Peyer's patch (tissue), 4 donors: ENCODE results near the gene VWF. TPM values are rescaled to one million over a fixed set of nuclear protein-coding genes. Genes with fewer than 3 reads are reported as not detected.
"Not testable (repeated sequence)": the region's sequence is repeated elsewhere in the genome, so short reads cannot be mapped to it uniquely, and the experiment has no call there.

Experiments
- DNase-seq, 3 donors: peaks; one replicate each; pipeline ENCODE4 v3.0.0-alpha.2; 2017 to 2019
- H3K27ac ChIP-seq, 4 donors: fragments of 200-600 bp; sonication (generic); one replicate each; pipeline ENCODE4 v1.5.1; 2016 to 2019
- H3K27me3 ChIP-seq, 2 donors: fragments of 200-600 bp; sonication (generic); one replicate each; pipeline ENCODE4 v1.5.1; 2019
- H3K36me3 ChIP-seq, 3 donors: fragments of 200-600 bp; sonication (generic); one replicate each; pipeline ENCODE4 v1.5.1; 2016 to 2019
- H3K4me1 ChIP-seq, 4 donors: fragments of 200-600 bp; sonication (generic); one replicate each; pipeline ENCODE4 v1.5.1; 2016 to 2019
- H3K4me3 ChIP-seq, 4 donors: fragments of 200-600 bp; sonication (generic); 1 replicate in 3 of 4; 2 replicates in 1 of 4; pipeline ENCODE4 v1.5.1; 2016 to 2019; ENCODE audit warnings: mild to moderate bottlenecking in 1 of 4
- H3K9me3 ChIP-seq, 4 donors: fragments of 200-600 bp; sonication (generic); one replicate each; pipeline ENCODE4 v1.5.1; 2016 to 2019; ENCODE audit warnings: mild to moderate bottlenecking in 1 of 4
- CTCF ChIP-seq, 6 experiments: fragments of 450-650 bp in 4 of 6; fragments of 200-600 bp in 2 of 6; sonication (generic) in 1 of 6; IDR thresholded peaks; one replicate each; pipeline ENCODE4 v1.5.1; 2017 to 2019; ENCODE audit warnings: antibody characterized with exemption in 6 of 6, mild to moderate bottlenecking in 3 of 6, moderate library complexity in 1 of 6
- POLR2A ChIP-seq, 2 donors: fragments of 450-650 bp; IDR thresholded peaks; one replicate each; pipeline ENCODE4 v1.5.1; 2017; ENCODE audit warnings: antibody characterized with exemption in 2 of 2, mild to moderate bottlenecking in 2 of 2, moderate library complexity in 2 of 2
- total RNA-seq, 4 donors: library from RNA; depleted of rRNA; stranded (reverse); fragments of >200 nt; gene quantifications; one replicate each; pipeline ENCODE4 v1.1.0, GENCODE V29; 2016

Gene VWF
- total RNA-seq, 4 donors from 2014 or later, result 21.5 to 98.2 (median 62.7) TPM

- no peak for TF ChIP-seq POLR2A (IDR thresholded peaks at IDR 0.05)
- TF ChIP-seq CTCF (IDR thresholded peaks at IDR 0.05), result no peak
- H3K27me3 ChIP-seq, result no peaks in the 10 kb centered on the region
- no peaks in the 10 kb centered on the region for H3K36me3 ChIP-seq
- H3K4me3 ChIP-seq, result no peak overlapping the region
- DNase-seq, result no peak
- no peak overlapping the region for H3K27ac ChIP-seq
- no peaks in the 10 kb centered on the region for H3K9me3 ChIP-seq
- H3K4me1 ChIP-seq, result no peaks in the 10 kb centered on the region
These were observed 18.3 kb downstream of the VWF start for GRCh38 chr12:6106218-6106617.

- no peaks in the 10 kb centered on the region for H3K4me1 ChIP-seq
- TF ChIP-seq CTCF (IDR thresholded peaks at IDR 0.05) (no peak), POLR2A (IDR thresholded peaks at IDR 0.05) (no peak)
- no peaks in the 10 kb centered on the region for H3K36me3 ChIP-seq
- H3K27me3 ChIP-seq, result no peaks in the 10 kb centered on the region
- H3K9me3 ChIP-seq, result no peaks in the 10 kb centered on the region
- H3K27ac ChIP-seq, result no peak overlapping the region
- no peak overlapping the region for H3K4me3 ChIP-seq
- DNase-seq, result no peak
These were observed 19.6 kb downstream of the VWF start for GRCh38 chr12:6104842-6105241.

GRCh38 chr12:6104027-6104426 is 20.4 kb downstream of the VWF start:
- H3K9me3 ChIP-seq, result no peaks in the 10 kb centered on the region
- no peaks in the 10 kb centered on the region for H3K27me3 ChIP-seq
- no peaks in the 10 kb centered on the region for H3K36me3 ChIP-seq
- no peak overlapping the region for H3K27ac ChIP-seq
- H3K4me1 ChIP-seq, result no peaks in the 10 kb centered on the region
- no peak for TF ChIP-seq POLR2A (IDR thresholded peaks at IDR 0.05)
- no peak for TF ChIP-seq CTCF (IDR thresholded peaks at IDR 0.05)
- DNase-seq, result no peak
- H3K4me3 ChIP-seq, result no peak overlapping the region

- DNase-seq, result peak in 1 of 3 donors; percentile 14
These were observed 22.4 kb downstream of the VWF start for GRCh38 chr12:6102021-6102420.

GRCh38 chr12:6099316-6099715 is 25.2 kb downstream of the VWF start:
- no peaks in the 10 kb centered on the region for H3K36me3 ChIP-seq
- no peak for DNase-seq
- no peaks in the 10 kb centered on the region for H3K4me1 ChIP-seq
- H3K27me3 ChIP-seq, result no peaks in the 10 kb centered on the region
- TF ChIP-seq CTCF (IDR thresholded peaks at IDR 0.05) (no peak), POLR2A (IDR thresholded peaks at IDR 0.05) (no peak)
- H3K4me3 ChIP-seq, result no peak overlapping the region
- H3K9me3 ChIP-seq, result no peaks in the 10 kb centered on the region
- H3K27ac ChIP-seq, result no peak overlapping the region

More at GRCh38 chr12:6102021-6102420, 22.4 kb downstream of the VWF start:
- H3K4me1 ChIP-seq, H3K4me3 ChIP-seq, H3K9me3 ChIP-seq, H3K27ac ChIP-seq, H3K27me3 ChIP-seq, H3K36me3 ChIP-seq: not testable (repeated sequence)

- Histone ChIP-seq H3K9me3 (no peaks in the 10 kb centered on the region), H3K27ac (no peak overlapping the region), H3K4me3 (no peak overlapping the region), H3K27me3 (no peaks in the 10 kb centered on the region), H3K36me3 (no peaks in the 10 kb centered on the region), H3K4me1 (peaks cover 0 to 15% (median 0%) of the 10 kb centered on the region in 4 donors)
- peak in 1 of 3 donors; percentile 0 for DNase-seq
- no peak for TF ChIP-seq CTCF (IDR thresholded peaks at IDR 0.05)
- no peak for TF ChIP-seq POLR2A (IDR thresholded peaks at IDR 0.05)
These were observed 27.1 kb downstream of the VWF start for GRCh38 chr12:6097411-6097810.
